ENCODE data around the gene GMCL2. TPM values are rescaled to one million over a fixed set of nuclear protein-coding genes. Genes with fewer than 3 reads are reported as not detected.

The GMCL2 gene
- total RNA-seq, 2 experiments from 2014 or later = not detected

- POLR2A ChIA-PET = no interaction called here
- Mint-ChIP-seq H3K36me3 (ENCODE audit: low read depth) (no peaks in the 10 kb centered on the region), H3K27ac (no peak overlapping the region), H3K4me1 (peaks cover 8% of the 10 kb centered on the region), H3K9me3 (no peaks in the 10 kb centered on the region), H3K4me3 (no peak overlapping the region), H3K27me3 (no peaks in the 10 kb centered on the region)
- no peak for DNase-seq
- CTCF ChIA-PET = no interaction called here
These were observed 6.9 kb downstream of the GMCL2 start for GRCh38 chr5:178180141-178180863.

GRCh38 chr5:178177569-178177968, 9.6 kb downstream of the GMCL2 start:
- Mint-ChIP-seq H3K27me3 (no peaks in the 10 kb centered on the region), H3K4me1 (peaks cover 8% of the 10 kb centered on the region), H3K27ac (no peak overlapping the region), H3K9me3 (no peaks in the 10 kb centered on the region), H3K4me3 (no peak overlapping the region), H3K36me3 (ENCODE audit: low read depth) (no peaks in the 10 kb centered on the region)
- CTCF ChIA-PET = no interaction called here
- DNase-seq = no peak
- POLR2A ChIA-PET = no interaction called here

- H3K4me3 Mint-ChIP-seq = no peak overlapping the region
These were observed 10.4 kb downstream of the GMCL2 start for GRCh38 chr5:178176791-178177190.

GRCh38 chr5:178174456-178174855, 12.7 kb downstream of the GMCL2 start:
- ChIA-PET CTCF (no interaction called here), POLR2A (no interaction called here)
- no peaks in the 10 kb centered on the region for H3K27me3 Mint-ChIP-seq
- no peak overlapping the region for H3K4me3 Mint-ChIP-seq
- no peak for DNase-seq
- no peaks in the 10 kb centered on the region for H3K4me1 Mint-ChIP-seq
- H3K27ac Mint-ChIP-seq = no peak overlapping the region
- H3K36me3 Mint-ChIP-seq (ENCODE audit: low read depth) = no peaks in the 10 kb centered on the region
- no peaks in the 10 kb centered on the region for H3K9me3 Mint-ChIP-seq

More at GRCh38 chr5:178176791-178177190, 10.4 kb downstream of the GMCL2 start:
- Mint-ChIP-seq H3K9me3 (no peaks in the 10 kb centered on the region), H3K36me3 (ENCODE audit: low read depth) (no peaks in the 10 kb centered on the region), H3K27me3 (no peaks in the 10 kb centered on the region), H3K27ac (no peak overlapping the region), H3K4me1 (no peaks in the 10 kb centered on the region)
- ChIA-PET CTCF (no interaction called here), POLR2A (no interaction called here)
- no peak for DNase-seq

- no peaks in the 10 kb centered on the region for H3K4me1 Mint-ChIP-seq
- H3K4me3 Mint-ChIP-seq = no peak overlapping the region
- CTCF ChIA-PET = no interaction called here
- no peaks in the 10 kb centered on the region for H3K9me3 Mint-ChIP-seq
- H3K36me3 Mint-ChIP-seq (ENCODE audit: low read depth) = no peaks in the 10 kb centered on the region
- no peak for DNase-seq
- H3K27ac Mint-ChIP-seq = no peak overlapping the region
- H3K27me3 Mint-ChIP-seq = peaks cover 7% of the 10 kb centered on the region
- POLR2A ChIA-PET = no interaction called here
These were observed 16.7 kb downstream of the GMCL2 start for GRCh38 chr5:178170455-178170854.

- ChIA-PET POLR2A (interaction anchor here (0.6 kb wide), 1 partner anchor 549 kb away, joined by 4 read pairs; no protein-coding TSS in a partner anchor), CTCF (interaction anchor here (2.1 kb wide), 1 partner anchor 90 kb away, joined by 10 read pairs; no protein-coding TSS in a partner anchor)
- Mint-ChIP-seq H3K9me3 (no peaks in the 10 kb centered on the region), H3K36me3 (ENCODE audit: low read depth) (no peaks in the 10 kb centered on the region), H3K27me3 (peaks cover 26% of the 10 kb centered on the region), H3K4me3 (no peak overlapping the region), H3K27ac (no peak overlapping the region), H3K4me1 (peaks cover 10% of the 10 kb centered on the region)
- no peak for DNase-seq
These were observed 21.6 kb downstream of the GMCL2 start for GRCh38 chr5:178165581-178165980.

GRCh38 chr5:178163772-178164735, 23.1 kb downstream of the GMCL2 start:
- ChIA-PET CTCF (interaction anchor here (0.6 to 1.4 kb wide), 4 partner anchors 11 to 89 kb away, joined by 3 to 4 read pairs (median 3); partner anchors contain the start of gene NHP2), POLR2A (no interaction called here)
- H3K4me3 Mint-ChIP-seq = no peak overlapping the region
- H3K27ac Mint-ChIP-seq = no peak overlapping the region
- peaks cover 10% of the 10 kb centered on the region for H3K4me1 Mint-ChIP-seq
- H3K27me3 Mint-ChIP-seq = peaks cover 23% of the 10 kb centered on the region
- DNase-seq = peak; percentile 92
- H3K9me3 Mint-ChIP-seq = no peaks in the 10 kb centered on the region
- no peaks in the 10 kb centered on the region for H3K36me3 Mint-ChIP-seq (ENCODE audit: low read depth)

GRCh38 chr5:178162481-178162880, 24.7 kb downstream of the GMCL2 start:
- H3K9me3 Mint-ChIP-seq = no peaks in the 10 kb centered on the region
- peaks cover 10% of the 10 kb centered on the region for H3K4me1 Mint-ChIP-seq
- H3K4me3 Mint-ChIP-seq = no peak overlapping the region
- H3K36me3 Mint-ChIP-seq (ENCODE audit: low read depth) = no peaks in the 10 kb centered on the region
- no peak overlapping the region for H3K27ac Mint-ChIP-seq
- ChIA-PET CTCF (interaction anchor here (1.7 kb wide), 1 partner anchor 87 kb away, joined by 11 read pairs; no protein-coding TSS in a partner anchor), POLR2A (no interaction called here)
- peaks cover 23% of the 10 kb centered on the region for H3K27me3 Mint-ChIP-seq
- no peak for DNase-seq

- Mint-ChIP-seq H3K27me3 (peaks cover 15% of the 10 kb centered on the region), H3K36me3 (ENCODE audit: low read depth) (no peaks in the 10 kb centered on the region), H3K4me1 (peaks cover 10% of the 10 kb centered on the region), H3K27ac (no peak overlapping the region), H3K4me3 (no peak overlapping the region), H3K9me3 (no peaks in the 10 kb centered on the region)
- CTCF ChIA-PET = interaction anchor here (1.0 kb wide), 1 partner anchor 10 kb away, joined by 3 read pairs; no protein-coding TSS in a partner anchor
- POLR2A ChIA-PET = no interaction called here
- DNase-seq = no peak
These were observed 27.0 kb downstream of the GMCL2 start for GRCh38 chr5:178160176-178160575.

- H3K9me3 Mint-ChIP-seq = no peaks in the 10 kb centered on the region
- H3K4me1 Mint-ChIP-seq = peaks cover 33% of the 10 kb centered on the region
- H3K27me3 Mint-ChIP-seq = no peaks in the 10 kb centered on the region
- no peak overlapping the region for H3K4me3 Mint-ChIP-seq
- CTCF ChIA-PET = interaction anchor here (0.6 to 4.6 kb wide), 2 partner anchors 79 to 187 kb away, joined by 3 to 25 read pairs; no protein-coding TSS in a partner anchor
- H3K27ac Mint-ChIP-seq = no peak overlapping the region
- DNase-seq = no peak
- POLR2A ChIA-PET = interaction anchor here (0.7 kb wide), 1 partner anchor 684 kb away, joined by 4 read pairs; no protein-coding TSS in a partner anchor
- peaks cover 21% of the 10 kb centered on the region for H3K36me3 Mint-ChIP-seq (ENCODE audit: low read depth)
These were observed 32.1 kb downstream of the GMCL2 start for GRCh38 chr5:178155065-178155464.

GRCh38 chr5:178153530-178154340, 33.4 kb downstream of the GMCL2 start, which contains the start of gene NHP2:
TSS of gene NHP2 (minus strand) at chr5:178153885. CDS start at chr5:178153817, 68 bp downstream.
- Mint-ChIP-seq H3K27me3 (no peaks in the 10 kb centered on the region), H3K27ac (peak within 1 kb of the TSS; percentile 92), H3K9me3 (no peaks in the 10 kb centered on the region), H3K4me1 (peaks cover 46% of the 10 kb centered on the region), H3K4me3 (peak within 1 kb of the TSS; percentile 94), H3K36me3 (ENCODE audit: low read depth) (peaks cover 29% of the 10 kb centered on the region)
- POLR2A ChIA-PET = interaction anchor here (0.6 to 0.8 kb wide), 3 partner anchors 11 to 690 kb away, joined by 3 read pairs; no protein-coding TSS in a partner anchor
- DNase-seq = peak; percentile 98
- CTCF ChIA-PET = interaction anchor here (0.9 to 2.5 kb wide), 5 partner anchors 10 to 78 kb away, joined by 3 to 8 read pairs (median 5); no protein-coding TSS in a partner anchor

Data from activated CD4-positive, alpha-beta T cell treated with anti-CD3 and anti-CD28 coated beads, Interleukin-2, amount 10 ng/mL, durations not matched to agents 7 days and 5 days (primary cell).